Smooth muscle cell (in vitro differentiated cells): ENCODE data around the gene ASB2. TPM values are rescaled to one million over a fixed set of nuclear protein-coding genes. Genes with fewer than 3 reads are reported as not detected.

Experiments
- DNase-seq: peaks from one replicate; lab custom pipeline; 2025; ENCODE audit not compliant: unreplicated experiment; lab: John Stamatoyannopoulos, UW
- H2AFZ ChIP-seq: fragments of 200-600 bp; sonication (generic); 2 replicates; pipeline ENCODE4 v1.6.0; 2016; ENCODE audit warnings: antibody characterized with exemption, low read depth, mild to moderate bottlenecking
- H3F3A ChIP-seq: fragments of 200-600 bp; sonication (generic); 2 replicates; pipeline ENCODE4 v1.6.0; 2017; ENCODE audit warnings: antibody characterized with exemption, low read depth
- H3K27ac ChIP-seq: fragments of 200-600 bp; sonication (generic); 2 replicates; pipeline ENCODE4 v1.5.1; 2016; ENCODE audit warnings: low read depth, mild to moderate bottlenecking
- H3K27me3 ChIP-seq: fragments of 200-600 bp; sonication (generic); 2 replicates; pipeline ENCODE4 v1.6.1; 2016; ENCODE audit warnings: low read depth, mild to moderate bottlenecking
- H3K36me3 ChIP-seq: fragments of 200-600 bp; sonication (generic); 2 replicates; pipeline ENCODE4 v1.5.1; 2016; ENCODE audit warnings: low read depth
- H3K4me1 ChIP-seq: fragments of 200-600 bp; sonication (generic); 2 replicates; pipeline ENCODE4 v1.5.1; 2016; ENCODE audit warnings: low read depth
- H3K4me2 ChIP-seq: fragments of 200-600 bp; sonication (generic); 2 replicates; pipeline ENCODE4 v1.6.0; 2016; ENCODE audit warnings: mild to moderate bottlenecking
- H3K4me3 ChIP-seq: fragments of 200-600 bp; sonication (generic); 2 replicates; pipeline ENCODE4 v1.5.1; 2016; ENCODE audit warnings: mild to moderate bottlenecking
- H3K79me2 ChIP-seq: fragments of 200-600 bp; sonication (generic); 2 replicates; pipeline ENCODE4 v1.6.0; 2016; ENCODE audit warnings: low read depth, mild to moderate bottlenecking
- H3K9ac ChIP-seq: fragments of 200-600 bp; sonication (generic); 2 replicates; pipeline ENCODE4 v1.6.0; 2016; ENCODE audit warnings: low read depth
- H3K9me3 ChIP-seq: fragments of 200-600 bp; sonication (generic); replicated peaks from 2 replicates; pipeline ENCODE4 v1.5.1; 2016; ENCODE audit warnings: low read depth
- H4K20me1 ChIP-seq: fragments of 200-600 bp; sonication (generic); 2 replicates; pipeline ENCODE4 v1.6.0; 2016; ENCODE audit warnings: low read depth
- CTCF ChIP-seq: fragments of 200-600 bp; sonication (generic); IDR thresholded peaks from 2 replicates; pipeline ENCODE4 v1.5.1; 2017; ENCODE audit warnings: borderline replicate concordance, mild to moderate bottlenecking, antibody characterized with exemption; ENCODE audit not compliant: insufficient read depth, poor library complexity, severe bottlenecking
- WGBS: methylation state at CpG from one replicate; pipeline ENCODE4 v1.1.7; 2016; ENCODE audit warnings: low lambda C conversion rate; 5-methylcytosine and 5-hydroxymethylcytosine counted together
- polyA plus RNA-seq: library from polyadenylated mRNA; unstranded; fragments of >200 nt; fragmentation: Nextera tagmentation; extraction: Ambion mirVana; gene quantifications from 2 replicates; pipeline ENCODE4 v1.2.1, GENCODE V29; 2016
- total RNA-seq: library from RNA; depleted of rRNA; stranded (reverse); fragments of >200 nt; gene quantifications from 2 replicates; pipeline ENCODE4 v1.2.3, GENCODE V29; 2014

ASB2 gene
- total and polyA plus RNA-seq, 2 experiments from 2014 or later: 0.99 TPM; not detected in 1

GRCh38 chr14:93924592-93925355 is 51.6 kb downstream of the ASB2 start:
- no peak overlapping the region for H3K4me3 ChIP-seq
- no peaks in the 10 kb centered on the region for H3K9me3 ChIP-seq
- no peaks in the 10 kb centered on the region for H3K27me3 ChIP-seq
- H3K79me2 ChIP-seq: no peaks in the 10 kb centered on the region
- H4K20me1 ChIP-seq: no peaks in the 10 kb centered on the region
- no peaks in the 10 kb centered on the region for H3K4me1 ChIP-seq
- no peak overlapping the region for H3K4me2 ChIP-seq
- H3K36me3 ChIP-seq: no peaks in the 10 kb centered on the region
- H3K27ac ChIP-seq: no peak overlapping the region
- no peak for TF ChIP-seq CTCF
- DNase-seq: no peak
- no peak overlapping the region for H3K9ac ChIP-seq
- no peaks in the 10 kb centered on the region for H3F3A ChIP-seq
- no peak overlapping the region for H2AFZ ChIP-seq
- WGBS: 93% methylated on average over 14 of the region's 14 CpGs

DNA sequence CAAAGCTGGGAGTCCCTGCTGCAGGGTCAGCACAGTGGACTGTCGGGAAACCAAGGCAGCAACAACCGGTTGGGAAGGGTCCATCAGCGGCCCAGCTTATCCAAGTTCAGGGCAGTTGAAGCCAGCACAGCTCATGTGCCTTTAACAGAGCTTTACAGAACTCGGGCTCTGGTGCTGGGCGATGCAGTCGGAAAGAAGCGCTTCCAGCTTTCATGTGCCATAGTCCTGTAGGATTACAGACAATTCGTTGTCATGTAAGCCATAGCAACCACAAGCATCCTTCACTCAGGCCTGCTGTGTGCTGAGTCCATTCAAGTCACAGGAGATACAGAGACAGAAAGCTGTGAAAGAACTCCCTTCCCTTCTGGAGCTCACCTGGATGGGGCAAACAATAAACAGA is 52.7 kb downstream of the ASB2 start:
- no peak overlapping the region for H2AFZ ChIP-seq
- no peak overlapping the region for H3K9ac ChIP-seq
- H3K4me2 ChIP-seq: no peak overlapping the region
- no peak overlapping the region for H3K27ac ChIP-seq
- DNase-seq: no peak
- no peaks in the 10 kb centered on the region for H3K9me3 ChIP-seq
- H3K4me3 ChIP-seq: no peak overlapping the region
- no peaks in the 10 kb centered on the region for H3K4me1 ChIP-seq
- H3K79me2 ChIP-seq: no peaks in the 10 kb centered on the region
- H4K20me1 ChIP-seq: no peaks in the 10 kb centered on the region
- 84% methylated on average over 8 of the region's 8 CpGs for WGBS
- no peaks in the 10 kb centered on the region for H3K27me3 ChIP-seq
- H3F3A ChIP-seq: no peaks in the 10 kb centered on the region
- no peaks in the 10 kb centered on the region for H3K36me3 ChIP-seq
- TF ChIP-seq CTCF: no peak

- Histone ChIP-seq H3F3A (no peaks in the 10 kb centered on the region), H3K27ac (no peak overlapping the region), H3K27me3 (no peaks in the 10 kb centered on the region), H3K36me3 (no peaks in the 10 kb centered on the region), H4K20me1 (no peaks in the 10 kb centered on the region), H3K9ac (no peak overlapping the region), H3K79me2 (no peaks in the 10 kb centered on the region), H3K4me2 (no peak overlapping the region), H3K9me3 (no peaks in the 10 kb centered on the region), H2AFZ (no peak overlapping the region), H3K4me1 (no peaks in the 10 kb centered on the region), H3K4me3 (no peak overlapping the region)
- TF ChIP-seq CTCF: no peak
- 94% methylated on average over 18 of the region's 18 CpGs for WGBS
- no peak for DNase-seq
These were observed 55.2 kb downstream of the ASB2 start for GRCh38 chr14:93921001-93921806.
